Renal pelvis (tissue), 4 donors: ENCODE results near the gene ZNF32. TPM values are rescaled to one million over a fixed set of nuclear protein-coding genes. Genes with fewer than 3 reads are reported as not detected.
"Not testable (repeated sequence)": the region's sequence is repeated elsewhere in the genome, so short reads cannot be mapped to it uniquely, and the experiment has no call there.

Experiments used
- DNase-seq: peaks from one replicate; pipeline ENCODE4 v3.0.0-alpha.2; 2013
- polyA plus RNA-seq, 3 donors: library from polyadenylated mRNA; unstranded; fragments of 120-200 nt; gene quantifications; one replicate each; pipeline ENCODE4 v1.2.1, GENCODE V29; 2013; ENCODE audit not compliant: insufficient read length in 3 of 3

The ZNF32 gene
- polyA plus RNA-seq, 3 donors: 62.8 to 65.6 (median 65.2) TPM

DNA sequence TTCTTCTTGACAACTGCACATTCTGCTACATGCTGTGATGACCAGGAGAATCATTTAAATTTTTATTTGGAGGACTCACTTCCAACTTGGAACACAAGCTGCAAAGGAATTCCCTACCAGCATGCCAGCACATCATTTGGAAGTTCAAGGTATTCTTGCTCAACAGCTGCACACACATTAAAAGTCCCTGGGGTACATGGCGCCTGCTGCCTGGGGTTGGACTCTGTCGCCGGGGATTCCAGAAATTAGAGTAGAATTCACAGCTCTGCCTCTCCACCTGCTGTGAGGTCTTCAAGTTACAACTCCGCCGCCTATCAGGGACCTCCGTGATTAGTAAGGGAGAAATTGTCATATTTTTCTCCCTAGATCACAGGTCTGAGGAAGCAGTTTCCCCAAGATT lies 1.1 kb downstream of the ZNF32 start:
- no peak for DNase-seq

DNA sequence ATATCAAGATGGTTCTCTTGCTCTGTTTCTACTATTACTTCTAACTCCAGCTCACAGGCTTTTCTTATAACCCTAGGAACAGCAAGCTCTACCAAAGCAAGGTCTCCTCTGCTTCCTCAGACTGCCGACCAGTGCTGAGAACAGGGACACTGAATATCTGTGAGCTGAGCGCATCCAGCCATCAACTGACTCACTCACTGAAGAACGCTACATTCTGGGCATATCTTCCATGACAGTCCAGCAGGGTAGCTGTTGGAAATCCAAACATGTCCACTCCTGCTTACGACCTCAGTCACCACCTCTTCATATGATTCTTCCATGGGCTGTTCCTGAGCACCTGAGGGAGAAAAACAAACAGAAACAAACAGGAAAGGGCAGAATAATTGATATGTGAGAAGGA lies 2.8 kb downstream of the ZNF32 start:
- DNase-seq: no peak

DNA sequence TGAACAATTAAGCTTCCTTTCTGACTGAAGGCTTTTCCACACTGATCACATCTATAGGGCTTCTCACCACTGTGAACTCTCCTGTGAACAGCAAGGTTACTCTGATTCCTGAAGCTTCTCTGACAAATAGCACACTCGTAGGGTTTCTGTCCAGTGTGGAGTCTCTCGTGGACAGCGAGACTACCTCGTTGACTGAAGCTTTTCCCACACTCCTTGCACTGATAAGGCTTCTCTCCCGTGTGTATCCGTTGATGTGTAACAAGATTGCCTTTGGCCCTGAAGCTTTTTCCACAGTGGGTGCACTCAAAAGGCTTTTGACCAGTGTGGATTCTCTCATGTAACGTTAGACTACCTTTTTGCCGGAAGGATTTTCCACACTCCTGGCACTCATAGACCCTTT lies 4.4 kb downstream of the ZNF32 start:
- no peak for DNase-seq

DNA sequence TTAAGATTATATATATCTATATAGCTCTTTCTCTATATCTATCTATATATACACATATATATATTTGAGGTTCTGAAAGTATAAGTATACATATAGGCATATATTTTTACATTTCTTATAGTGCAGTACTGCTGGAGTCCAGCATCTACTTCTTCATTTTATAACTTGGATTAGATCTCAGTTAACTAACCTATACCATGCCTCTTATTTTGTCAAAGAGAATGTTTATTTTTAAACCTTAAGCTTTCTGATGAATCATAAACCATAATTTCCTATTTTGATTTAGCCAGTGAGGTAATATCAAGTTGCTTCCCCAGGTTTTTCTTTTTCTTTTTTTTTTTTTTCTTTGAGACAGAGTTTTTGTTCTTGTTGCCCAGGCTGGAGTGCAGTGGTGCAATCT lies 8.1 kb downstream of the ZNF32 start:
- no peak for DNase-seq

DNA sequence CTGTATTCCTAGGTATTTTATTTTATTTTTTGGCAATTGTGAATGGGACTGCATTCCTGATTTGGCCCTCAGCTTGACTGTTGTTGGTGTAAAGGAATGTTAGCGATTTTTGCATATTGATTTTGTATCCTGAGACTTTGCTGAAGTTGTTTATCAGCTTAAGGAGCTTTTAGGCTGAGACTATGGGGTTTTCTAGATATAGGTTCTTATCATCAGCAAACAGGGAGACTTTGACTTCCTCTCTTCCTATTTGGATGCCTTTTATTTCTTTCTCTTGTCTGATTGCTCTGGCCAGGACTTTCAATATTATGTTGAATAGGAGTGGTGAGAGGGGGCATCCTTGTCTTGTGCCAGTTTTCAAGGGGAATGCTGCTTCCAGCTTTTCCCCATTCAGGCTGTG lies 12.9 kb downstream of the ZNF32 start:
- not testable (repeated sequence) for DNase-seq

DNA sequence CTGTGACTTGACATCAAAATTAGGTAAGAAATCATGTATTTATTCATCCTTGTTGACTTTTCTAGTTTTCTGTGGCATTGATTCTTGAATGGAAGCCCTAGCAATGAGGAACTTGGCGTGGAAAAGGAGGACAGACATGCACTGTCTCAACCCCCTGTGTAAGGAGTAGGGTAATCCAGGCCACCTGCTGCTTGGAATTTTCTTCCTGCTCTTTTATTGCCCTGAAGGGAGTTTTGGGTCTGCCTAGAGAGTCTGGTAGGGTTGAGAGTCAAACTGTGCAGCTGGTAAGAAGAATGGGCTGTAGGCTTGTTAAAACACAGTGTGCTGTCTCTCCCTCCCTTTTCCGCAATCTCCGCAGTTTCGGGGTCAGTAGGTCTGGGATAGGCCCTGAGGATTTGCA lies 19.7 kb downstream of the ZNF32 start:
- DNase-seq: no peak

DNA sequence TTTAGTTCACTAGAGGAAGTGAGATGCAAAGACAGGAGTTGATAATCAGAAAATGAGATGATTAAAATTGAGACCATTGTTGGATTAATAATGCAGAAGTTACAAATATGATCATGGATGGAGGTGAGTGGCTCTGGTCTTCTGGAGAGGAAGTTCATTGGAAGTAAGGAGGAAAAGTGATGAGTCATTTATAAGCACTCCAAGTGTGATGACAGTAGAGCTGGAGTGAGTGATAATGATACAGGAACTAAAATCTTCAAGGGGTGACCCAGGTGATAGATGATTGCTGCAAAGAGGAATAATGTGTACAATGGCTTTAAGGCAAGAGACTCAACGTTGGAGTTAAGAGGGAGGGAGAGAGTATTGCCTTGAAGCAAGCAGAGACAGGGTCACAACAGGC lies 20.7 kb downstream of the ZNF32 start:
- DNase-seq: no peak

DNA sequence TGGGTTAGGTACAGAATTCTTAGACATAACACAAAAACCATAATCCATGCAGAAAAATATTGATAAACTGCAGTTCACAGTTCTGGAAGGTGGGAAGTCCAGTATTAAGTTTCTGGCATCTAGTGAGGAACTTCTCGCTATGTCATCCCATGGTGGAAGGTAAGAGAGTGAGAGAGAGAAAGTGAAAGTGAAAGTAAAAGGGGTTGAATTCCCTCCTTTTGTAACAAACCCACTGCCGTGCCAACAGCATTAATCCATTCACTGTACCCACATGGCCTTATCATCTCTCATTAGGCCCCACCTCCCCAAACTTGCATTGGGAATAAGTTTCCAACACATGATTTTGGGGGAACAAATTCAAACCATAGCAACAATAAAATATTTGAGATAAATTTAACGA lies 25.3 kb downstream of the ZNF32 start:
- no peak for DNase-seq

DNA sequence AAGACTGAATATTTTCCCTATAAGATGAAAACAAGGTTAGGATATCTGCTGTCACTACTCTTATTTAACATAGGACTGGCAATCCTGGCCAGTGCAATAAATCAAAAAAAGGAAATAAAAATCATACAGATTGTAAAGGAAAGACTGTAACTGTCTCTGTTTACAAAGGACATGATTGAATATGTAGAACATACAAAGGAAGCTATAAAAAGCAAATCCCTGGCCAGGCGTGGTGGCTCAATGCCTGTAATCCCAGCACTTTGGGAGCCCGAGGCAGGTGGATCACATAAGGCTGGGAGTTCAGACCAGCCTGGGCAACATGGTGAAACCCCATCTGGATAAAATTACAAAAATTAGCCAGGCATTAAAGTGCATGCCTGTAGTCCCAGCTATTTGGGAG lies 26.6 kb downstream of the ZNF32 start:
- no peak for DNase-seq

DNA sequence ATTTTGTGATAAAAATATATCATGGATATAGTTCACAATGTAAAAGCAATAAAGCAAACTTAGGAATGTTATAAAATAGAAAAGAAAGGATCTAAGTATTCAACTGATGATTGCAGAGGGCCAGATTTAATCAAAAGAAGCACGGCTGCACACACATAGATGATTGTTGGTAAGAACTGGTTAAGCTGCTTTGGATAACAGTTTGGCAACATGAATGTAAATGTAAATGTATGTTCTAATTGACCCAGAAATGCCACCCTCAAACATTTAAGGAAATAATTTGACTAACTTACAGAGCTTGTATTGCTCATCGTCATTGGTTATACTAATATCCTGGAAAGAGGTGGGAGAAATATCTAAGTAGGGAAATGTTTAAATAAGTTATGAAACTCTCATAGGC lies 29.3 kb downstream of the ZNF32 start:
- no peak for DNase-seq

DNA sequence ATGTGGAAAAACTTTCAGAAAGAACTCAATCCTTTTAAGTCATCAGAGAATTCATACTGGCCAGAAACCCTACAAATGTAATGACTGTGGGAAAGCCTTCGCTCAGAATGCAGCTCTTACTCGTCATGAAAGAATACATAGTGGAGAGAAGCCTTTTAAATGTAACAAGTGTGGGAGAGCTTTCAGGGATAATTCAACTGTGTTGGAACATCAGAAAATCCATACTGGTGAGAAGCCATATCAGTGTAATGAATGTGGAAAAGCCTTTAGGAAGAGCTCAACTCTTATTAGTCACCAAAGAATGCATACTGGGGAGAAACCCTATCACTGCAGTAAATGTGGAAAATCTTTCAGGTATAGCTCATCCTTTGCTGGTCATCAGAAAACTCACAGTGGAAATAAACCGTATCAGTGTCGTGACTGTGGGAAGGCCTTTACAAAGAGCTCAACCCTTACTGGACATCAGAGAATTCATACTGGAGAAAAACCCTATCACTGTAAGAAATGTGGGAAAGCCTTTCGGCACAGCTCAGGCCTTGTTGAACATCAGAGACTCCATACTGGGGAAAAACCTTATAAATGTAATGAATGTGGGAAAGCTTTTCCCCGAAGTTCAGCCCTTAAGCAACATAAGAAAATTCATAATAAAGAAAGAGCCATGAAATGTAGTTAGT lies 31.8 kb downstream of the ZNF32 start:
- no peak for DNase-seq

DNA sequence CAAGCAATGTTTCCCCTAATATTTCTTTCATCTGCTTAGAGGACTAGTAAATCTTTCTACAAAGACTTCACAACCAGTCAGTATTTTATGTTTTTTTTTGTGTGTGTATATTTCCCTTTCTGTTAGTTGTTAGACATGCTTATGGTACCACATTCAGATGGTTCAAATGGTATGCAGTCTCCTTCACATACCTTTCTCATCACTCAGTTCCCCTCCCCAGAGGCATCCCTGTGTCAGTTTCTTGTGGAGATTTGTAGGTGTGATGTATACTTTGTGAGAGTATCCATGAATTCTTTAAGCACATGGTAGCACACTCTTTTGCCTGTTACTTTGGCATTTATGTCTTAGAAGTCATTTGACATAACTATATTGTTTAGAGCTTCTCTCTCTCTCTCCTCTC lies 38.0 kb downstream of the ZNF32 start:
- DNase-seq: no peak

DNA sequence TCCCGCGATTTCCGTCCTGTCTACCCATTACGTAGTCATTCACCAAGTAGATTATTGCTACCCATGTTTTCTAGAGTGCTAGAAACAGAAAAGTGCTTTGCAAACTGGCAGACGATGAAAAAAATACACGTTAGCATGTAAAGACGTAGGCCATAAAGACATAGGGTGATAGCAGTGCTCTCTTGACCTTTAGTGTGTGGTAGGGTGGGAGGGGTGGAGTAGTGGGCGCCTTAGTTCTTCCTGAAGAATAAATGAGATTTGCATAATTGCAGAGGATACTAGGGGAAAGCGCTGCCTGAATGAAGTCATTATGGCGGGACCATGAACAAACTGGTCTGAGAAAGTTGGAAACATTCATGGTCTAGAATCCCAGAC lies 41.5 kb downstream of the ZNF32 start:
- DNase-seq: no peak

DNA sequence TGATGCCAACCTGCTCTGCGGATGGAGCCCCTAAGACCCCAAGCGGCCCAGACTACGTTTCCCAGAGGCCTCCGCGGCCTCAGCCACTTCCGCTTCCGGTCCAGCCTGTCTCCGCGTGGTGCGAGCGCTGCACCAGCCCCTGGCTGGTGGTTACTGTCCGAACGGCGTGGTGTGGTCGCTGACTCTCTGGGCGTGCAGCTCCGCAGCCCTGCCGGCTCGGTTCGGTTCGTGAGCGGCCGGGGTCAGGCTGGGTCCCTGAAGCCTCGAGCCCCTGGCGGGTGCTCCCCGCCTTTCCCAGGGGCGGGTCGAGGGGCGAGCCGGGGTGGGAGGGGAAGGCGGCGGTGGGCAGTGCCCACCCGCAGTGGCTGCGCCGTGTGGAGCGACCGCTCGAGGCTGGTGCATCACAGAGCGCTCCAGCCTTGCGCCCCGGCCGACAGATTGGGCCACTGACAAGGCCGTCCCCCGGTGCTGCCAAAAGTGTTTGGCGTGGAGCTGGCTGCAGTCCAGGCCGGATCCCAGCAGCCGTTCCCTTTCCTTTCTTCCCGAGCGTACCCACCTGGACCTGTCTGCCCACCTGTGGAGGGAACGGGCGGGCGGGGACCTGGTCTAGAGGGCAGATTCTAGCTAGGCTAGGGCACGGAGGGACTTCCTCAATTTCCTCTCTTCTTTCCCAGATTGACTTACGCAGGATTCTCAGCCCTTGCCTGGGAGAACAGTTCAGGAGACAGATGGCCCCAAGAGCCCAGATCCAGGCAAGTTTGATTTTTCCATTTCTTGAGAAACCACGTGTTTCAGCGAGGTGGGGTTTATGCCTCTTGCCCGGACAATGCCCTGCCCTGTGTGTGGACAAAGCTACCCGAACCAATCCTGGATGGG lies 42.1 kb downstream of the ZNF32 start, which contains the start of gene ZNF485:
Gene ZNF485 (plus strand): TSS at position 116 of the 876 bp plus-strand sequence. CDS start 613 bp downstream, at position 729.
- DNase-seq: peak; percentile 68

DNA sequence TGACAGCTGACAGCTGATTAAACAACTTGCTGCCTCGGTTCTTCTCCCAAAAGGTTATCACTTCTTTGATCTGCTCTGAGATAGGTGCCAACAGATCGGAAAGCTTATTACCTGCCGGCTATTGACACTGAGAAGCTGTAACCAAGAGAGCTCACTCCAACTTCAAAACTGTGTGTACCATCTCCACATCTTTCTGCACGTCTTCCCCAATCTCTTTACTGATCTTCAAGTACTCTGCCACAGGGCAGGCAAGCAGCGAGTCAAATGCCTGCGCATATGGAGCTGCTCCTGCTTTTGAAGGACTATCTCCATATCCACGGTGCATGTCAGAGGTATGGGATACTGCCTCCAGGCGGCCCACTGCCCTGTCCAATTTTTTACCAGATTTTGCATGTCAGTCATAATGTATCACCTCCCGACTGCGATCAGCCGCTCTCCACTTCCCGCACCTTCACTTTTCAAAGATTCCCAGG lies 42.8 kb downstream of the ZNF32 start:
- no peak for DNase-seq

DNA sequence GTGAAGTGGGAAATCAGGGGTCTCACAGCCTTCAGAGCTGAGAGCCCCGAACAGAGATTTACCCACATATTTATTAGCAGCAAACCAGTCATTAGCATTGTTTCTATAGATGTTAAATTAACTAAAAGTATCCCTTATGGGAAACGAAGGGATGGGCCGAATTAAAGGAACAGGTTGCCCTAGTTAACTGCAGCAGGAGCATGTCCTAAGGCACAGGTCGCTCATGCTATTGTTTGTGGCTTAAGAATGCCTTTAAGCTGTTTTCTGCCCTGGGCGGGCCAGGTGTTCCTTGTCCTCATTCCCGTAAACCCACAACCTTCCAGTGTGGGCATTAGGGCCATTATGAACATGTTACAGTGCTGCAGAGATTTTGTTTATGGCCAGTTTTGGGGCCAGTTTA lies 47.1 kb downstream of the ZNF32 start:
- DNase-seq: not testable (repeated sequence)

DNA sequence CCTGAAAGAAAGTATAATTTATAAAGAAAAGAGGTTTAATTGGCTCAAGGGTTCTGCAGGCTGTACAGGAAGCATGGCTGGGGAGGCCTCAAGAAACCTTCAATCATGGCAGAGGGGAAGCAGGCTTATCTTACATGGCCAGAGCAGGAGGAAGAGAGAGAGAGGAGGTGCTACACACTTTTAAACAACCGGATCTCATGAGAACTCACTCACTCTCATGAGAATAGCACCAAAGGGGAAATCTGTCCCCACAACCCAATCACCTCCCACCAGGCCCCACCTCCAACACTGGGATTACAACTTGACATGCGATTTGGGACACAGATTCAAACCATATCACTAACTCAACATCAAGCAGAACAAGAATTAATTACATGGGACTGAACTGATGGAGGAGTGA lies 49.3 kb downstream of the ZNF32 start:
- no peak for DNase-seq

DNA sequence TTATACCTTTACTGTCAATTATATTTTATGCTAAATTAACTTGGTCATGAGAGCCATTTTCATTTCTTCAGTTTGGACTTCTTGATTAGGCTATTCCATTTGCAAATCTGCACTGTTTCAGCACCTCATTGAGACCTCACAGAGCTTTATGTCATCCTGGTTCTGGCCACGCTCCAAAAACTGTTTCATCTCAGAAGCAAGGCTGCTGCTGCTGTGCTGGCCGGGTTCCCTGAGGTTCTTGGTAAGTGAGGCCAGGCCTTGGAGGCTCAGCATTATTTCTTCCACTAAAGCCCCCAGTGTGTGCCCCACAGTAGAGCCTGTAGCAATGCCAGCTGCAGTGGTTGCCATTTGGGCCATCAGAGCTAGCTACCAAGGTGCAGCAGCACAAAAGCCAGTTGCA lies 50.2 kb downstream of the ZNF32 start:
- no peak for DNase-seq

DNA sequence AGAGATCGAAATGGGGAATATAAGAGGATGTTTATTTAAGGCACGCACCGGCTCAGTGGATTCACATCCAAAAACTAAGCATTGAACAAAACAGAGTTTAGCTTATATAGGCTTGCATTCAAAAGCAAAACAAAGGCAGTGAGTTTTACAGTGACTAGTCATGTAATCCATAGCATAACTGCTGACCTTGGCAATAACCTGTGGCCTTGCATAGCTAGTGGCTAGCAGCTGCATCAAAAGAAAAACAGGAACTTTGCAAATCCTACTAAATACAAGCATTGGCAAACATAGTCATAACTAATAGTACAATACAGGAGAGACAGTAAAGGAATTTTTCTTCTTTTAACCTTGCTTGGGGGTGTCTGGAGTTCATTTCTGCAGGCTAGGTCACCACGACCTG lies 52.1 kb downstream of the ZNF32 start:
- DNase-seq: no peak

DNA sequence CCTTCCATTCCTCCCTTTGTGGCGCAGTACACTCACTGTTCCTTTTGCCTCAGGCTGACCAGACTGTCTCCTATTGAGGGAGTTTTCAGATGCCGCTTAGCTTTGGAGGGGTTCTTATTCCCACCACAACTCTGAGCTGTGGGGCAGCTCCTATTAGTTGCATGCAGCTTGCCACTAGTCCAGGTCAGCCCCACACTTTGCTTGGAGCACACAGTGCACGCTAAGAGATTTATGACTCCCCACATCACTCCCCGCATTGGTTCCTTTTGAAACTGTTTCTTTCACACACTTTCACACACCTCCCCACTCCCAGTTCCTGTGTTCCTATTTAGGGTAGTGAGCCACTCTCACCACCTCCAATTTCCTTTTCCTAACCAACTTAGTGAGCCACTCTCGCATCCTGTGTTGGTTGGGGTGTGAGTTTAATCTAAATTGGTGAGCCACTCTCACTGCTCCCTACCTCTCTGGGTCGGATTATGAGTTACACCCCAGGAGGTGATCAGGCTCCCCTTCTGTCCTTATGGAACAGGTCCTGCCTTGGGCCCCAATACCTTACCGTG lies 52.9 kb downstream of the ZNF32 start:
- DNase-seq: no peak

DNA sequence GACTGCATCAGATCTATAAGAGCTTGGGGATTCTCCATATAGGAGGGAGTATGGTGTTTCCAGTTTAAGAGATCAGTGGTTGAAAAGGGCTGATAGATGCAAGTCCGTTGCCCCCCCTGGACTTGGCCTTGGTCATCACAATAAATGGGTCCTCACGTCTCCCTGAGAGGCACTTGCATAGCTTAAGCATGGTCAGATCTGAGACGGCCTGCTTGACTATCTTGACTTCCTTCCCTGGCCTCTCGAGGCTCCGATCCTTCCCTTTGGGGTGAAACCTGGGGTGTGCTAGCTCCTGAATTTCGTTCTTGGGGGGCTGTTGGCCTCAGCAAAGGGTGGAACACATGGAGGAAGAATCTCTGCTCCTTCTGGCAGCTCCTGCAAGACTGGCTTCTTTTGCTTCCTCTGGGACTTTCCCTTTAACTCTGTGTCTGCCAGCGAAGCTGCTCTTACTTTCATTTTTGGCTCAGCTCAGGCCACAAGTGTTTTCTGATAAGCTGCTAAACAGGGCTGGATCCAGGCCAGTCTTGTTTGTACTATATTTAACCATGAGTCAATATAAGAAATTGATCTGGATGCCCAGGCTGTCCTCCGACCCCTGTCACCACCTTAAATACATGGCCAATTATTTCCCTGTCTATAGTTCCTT lies 53.6 kb downstream of the ZNF32 start:
- no peak for DNase-seq
